H9 (cell line): Measurements from ENCODE around the gene CLDN22. TPM values are rescaled to one million over a fixed set of nuclear protein-coding genes. Genes with fewer than 3 reads are reported as not detected.

Experiments used
- DNase-seq: peaks from one replicate; pipeline ENCODE4 v3.0.0-alpha.2; 2017
- H2AFZ ChIP-seq: one replicate; pipeline ENCODE4 v1.6.1; 2013; ENCODE audit warnings: mild to moderate bottlenecking, low read length, control low read depth, moderate library complexity
- H2AK5ac ChIP-seq: 2 replicates; pipeline ENCODE4 v1.6.1; 2013; ENCODE audit warnings: low read length, control low read depth, mixed read lengths; ENCODE audit not compliant: insufficient read length
- H2BK120ac ChIP-seq: one replicate; pipeline ENCODE4 v1.6.1; 2013; ENCODE audit warnings: low read depth, mild to moderate bottlenecking, low read length, control low read depth, inconsistent platforms; ENCODE audit not compliant: poor library complexity, severe bottlenecking
- H2BK12ac ChIP-seq: 2 replicates; pipeline ENCODE4 v1.6.1; 2013; ENCODE audit warnings: low read length, control low read depth, mixed read lengths, low read depth; ENCODE audit not compliant: insufficient read length
- H2BK15ac ChIP-seq: 2 replicates; pipeline ENCODE4 v1.6.1; 2013; ENCODE audit warnings: low read depth, low read length, control low read depth
- H2BK20ac ChIP-seq: one replicate; pipeline ENCODE4 v1.6.1; 2013; ENCODE audit warnings: low read depth, mild to moderate bottlenecking, low read length, control low read depth, inconsistent platforms; ENCODE audit not compliant: poor library complexity, severe bottlenecking
- H2BK5ac ChIP-seq: 2 replicates; pipeline ENCODE4 v1.6.1; 2013; ENCODE audit warnings: low read length, control low read depth, mixed read lengths; ENCODE audit not compliant: insufficient read length
- H3K14ac ChIP-seq: 2 replicates; pipeline ENCODE4 v1.6.1; 2013; ENCODE audit warnings: low read length, control low read depth; ENCODE audit not compliant: insufficient read depth
- H3K18ac ChIP-seq: 2 replicates; pipeline ENCODE4 v1.6.1; 2013; ENCODE audit warnings: low read depth, mild to moderate bottlenecking, mixed read lengths, low read length, control low read depth; ENCODE audit not compliant: insufficient read length
- H3K23ac ChIP-seq: 2 replicates; pipeline ENCODE4 v1.6.1; 2013; ENCODE audit warnings: low read length, control low read depth, mixed read lengths, low read depth; ENCODE audit not compliant: insufficient read length
- H3K23me2 ChIP-seq: 2 replicates; pipeline ENCODE4 v1.6.1; 2013; ENCODE audit warnings: low read depth, mild to moderate bottlenecking, mixed read lengths, low read length, control low read depth; ENCODE audit not compliant: insufficient read length, poor library complexity, severe bottlenecking
- H3K27ac ChIP-seq: 2 replicates; pipeline ENCODE4 v1.5.1; 2013; ENCODE audit warnings: low read length, control low read depth, mixed read lengths, low read depth; ENCODE audit not compliant: insufficient read length
- H3K27me3 ChIP-seq: 2 replicates; pipeline ENCODE4 v1.6.1; 2013; ENCODE audit warnings: low read length, control low read depth, inconsistent platforms; ENCODE audit not compliant: insufficient read depth
- H3K4ac ChIP-seq: 2 replicates; pipeline ENCODE4 v1.6.1; 2013; ENCODE audit warnings: low read depth, mild to moderate bottlenecking, control low read depth, inconsistent platforms, low read length, moderate library complexity
- H3K4me1 ChIP-seq: 2 replicates; pipeline ENCODE4 v1.6.1; 2013; ENCODE audit warnings: low read length, control low read depth, inconsistent platforms; ENCODE audit not compliant: insufficient read depth
- H3K4me2 ChIP-seq: 2 replicates; pipeline ENCODE4 v1.6.1; 2013; ENCODE audit warnings: low read length, control low read depth, mixed read lengths; ENCODE audit not compliant: insufficient read length, insufficient read depth
- H3K56ac ChIP-seq: 2 replicates; pipeline ENCODE4 v1.6.1; 2013; ENCODE audit warnings: low read depth, mild to moderate bottlenecking, mixed read lengths, low read length, control low read depth; ENCODE audit not compliant: insufficient read length
- H3K79me1 ChIP-seq: 2 replicates; pipeline ENCODE4 v1.6.1; 2013; ENCODE audit warnings: low read depth, mild to moderate bottlenecking, moderate library complexity, low read length, control low read depth, inconsistent platforms; ENCODE audit not compliant: insufficient read depth, poor library complexity, severe bottlenecking
- H3K79me2 ChIP-seq: 2 replicates; pipeline ENCODE4 v1.6.1; 2013; ENCODE audit warnings: low read length, control low read depth, inconsistent platforms; ENCODE audit not compliant: insufficient read depth
- H3K9ac ChIP-seq: 2 replicates; pipeline ENCODE4 v1.6.1; 2013; ENCODE audit warnings: low read length, control low read depth, mixed read lengths; ENCODE audit not compliant: insufficient read length; ENCODE audit errors: extremely low read depth
- H3K9me3 ChIP-seq: one replicate; pipeline ENCODE4 v1.6.1; 2013; ENCODE audit warnings: low read depth, low read length, inconsistent platforms; ENCODE audit not compliant: control insufficient read depth
- H3T11ph ChIP-seq: one replicate; pipeline ENCODE4 v1.6.1; 2013; ENCODE audit warnings: mild to moderate bottlenecking, low read length, control low read depth, inconsistent platforms
- H4K20me1 ChIP-seq: one replicate; pipeline ENCODE4 v1.6.1; 2013; ENCODE audit not compliant: control insufficient read depth, insufficient read length, insufficient read depth
- H4K5ac ChIP-seq: 2 replicates; pipeline ENCODE4 v1.6.1; 2013; ENCODE audit warnings: low read depth, mild to moderate bottlenecking, mixed read lengths, low read length, control low read depth; ENCODE audit not compliant: insufficient read length
- H4K8ac ChIP-seq: replicated peaks from 2 replicates; pipeline ENCODE4 v1.6.1; 2013; ENCODE audit warnings: low read length, control low read depth, mixed read lengths, low read depth; ENCODE audit not compliant: insufficient read length
- H4K91ac ChIP-seq: 2 replicates; pipeline ENCODE4 v1.6.1; 2013; ENCODE audit warnings: low read depth, mild to moderate bottlenecking, moderate library complexity, mixed read lengths, low read length, control low read depth; ENCODE audit not compliant: insufficient read length
- H3K27ac Mint-ChIP-seq, 3 experiments: 2 replicates in 2 of 3; 3 replicates in 1 of 3; pipeline ENCODE4 v1.8.0; 2020 to 2021; ENCODE audit warnings: mixed read lengths in 3 of 3, mild to moderate bottlenecking in 1 of 3, moderate library complexity in 1 of 3
- H3K27me3 Mint-ChIP-seq: 2 replicates; pipeline ENCODE4 v1.8.0; 2021; ENCODE audit warnings: low read depth, mild to moderate bottlenecking, moderate library complexity, mixed read lengths
- H3K36me3 Mint-ChIP-seq, 3 experiments: 2 replicates in 2 of 3; 3 replicates in 1 of 3; pipeline ENCODE4 v1.8.0; 2020 to 2021; ENCODE audit warnings: low read depth in 3 of 3, mixed read lengths in 3 of 3; ENCODE audit not compliant: insufficient read depth in 1 of 3
- H3K4me1 Mint-ChIP-seq, 2 experiments: 2 replicates each; pipeline ENCODE4 v1.8.0; 2020; ENCODE audit warnings: mixed read lengths in 2 of 2
- H3K4me3 Mint-ChIP-seq, 2 experiments: 2 replicates in 1 of 2; 3 replicates in 1 of 2; pipeline ENCODE4 v1.8.0; 2020 to 2021; ENCODE audit warnings: mild to moderate bottlenecking in 2 of 2, mixed read lengths in 2 of 2, moderate library complexity in 1 of 2
- H3K9me3 Mint-ChIP-seq, 2 experiments: 2 replicates in 1 of 2; 3 replicates in 1 of 2; pipeline ENCODE4 v1.8.0; 2020; ENCODE audit warnings: mild to moderate bottlenecking in 2 of 2, mixed read lengths in 2 of 2, moderate library complexity in 1 of 2
- CTCF ChIP-seq: fragments of 200-600 bp; sonication (generic); conservative IDR thresholded peaks from 3 replicates; pipeline ENCODE4 v1.8.0; 2021; ENCODE audit warnings: antibody characterized with exemption, mild to moderate bottlenecking
- WGBS: extraction: QIAGEN DNeasy Blood & Tissue Kit; methylation state at CpG from one replicate; pipeline ENCODE4 v1.1.7; 2013; ENCODE audit warnings: missing lambda C conversion rate, low lambda C conversion rate, mixed read lengths; ENCODE audit not compliant: insufficient read length; ENCODE audit errors: extremely low coverage; 5-methylcytosine and 5-hydroxymethylcytosine counted together
- total RNA-seq: library from RNA; stranded (reverse); gene quantifications from 2 replicates; pipeline ENCODE4 v1.2.1, GENCODE V29; 2021

The CLDN22 gene
- total RNA-seq, 1 experiment from 2014 or later: not detected

DNA sequence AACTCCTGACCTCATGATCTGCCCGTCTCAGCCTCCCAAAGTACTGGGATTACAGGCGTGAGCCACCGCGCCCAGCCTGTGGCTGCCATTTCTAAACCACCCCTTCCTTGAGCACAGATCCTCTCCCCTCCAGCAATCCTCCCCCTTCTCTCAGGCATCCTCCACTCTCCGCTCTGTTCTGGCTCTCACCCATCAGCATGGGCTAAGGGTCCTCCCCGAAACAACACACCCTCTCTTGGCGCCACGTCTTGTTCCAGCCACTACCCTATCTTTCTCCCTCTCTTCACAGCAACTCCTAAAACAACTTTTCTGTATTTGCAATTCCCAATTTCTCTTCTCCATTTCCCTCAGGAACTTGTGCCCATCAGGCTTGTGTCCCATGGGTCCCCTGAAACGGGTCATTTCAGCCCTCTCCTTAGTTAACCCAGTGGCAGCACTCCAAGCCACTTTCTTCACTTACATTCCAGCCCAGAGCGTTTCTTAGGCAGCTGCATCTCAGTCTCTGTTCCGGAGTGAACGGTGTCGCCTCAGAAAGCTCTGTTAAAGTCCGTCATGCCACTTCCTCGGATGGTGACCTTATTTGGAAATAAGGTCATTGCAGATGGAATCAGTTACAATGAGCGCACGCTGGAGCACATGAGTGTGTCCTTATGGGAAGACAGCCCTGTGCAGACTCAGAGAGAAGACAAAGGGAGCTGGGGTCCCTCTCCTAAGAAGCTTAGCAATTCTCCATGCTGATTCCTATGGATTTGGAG lies 30.4 kb upstream of the CLDN22 start:
- H3K56ac ChIP-seq: no peak overlapping the region
- no peak overlapping the region for H2AFZ ChIP-seq
- no peaks in the 10 kb centered on the region for H4K20me1 ChIP-seq

More for the DNA sequence above, 30.4 kb upstream of the CLDN22 start:
- Mint-ChIP-seq H3K9me3 (no peaks in the 10 kb centered on the region), H3K27ac (no peak overlapping the region), H3K36me3 (0 out of 7 replicates have a peak, but pooled peaks cover 0 to 1% (median 0%) of the 10 kb centered on the region in 3 experiments), H3K4me3 (no peak overlapping the region), H3K27me3 (no peaks in the 10 kb centered on the region), H3K4me1 (no peaks in the 10 kb centered on the region)
- Histone ChIP-seq H2BK120ac (no peak overlapping the region), H3K18ac (no peak overlapping the region), H2BK15ac (no peak overlapping the region), H4K8ac (no peak overlapping the region), H2BK12ac (no peak overlapping the region), H2BK5ac (no peak overlapping the region), H3K4ac (no peak overlapping the region), H3T11ph (no peak overlapping the region), H4K91ac (no peak overlapping the region), H4K5ac (no peak overlapping the region), H2AK5ac (no peak overlapping the region), H3K9me3 (no peaks in the 10 kb centered on the region), H3K79me2 (no peaks in the 10 kb centered on the region), H3K27me3 (no peaks in the 10 kb centered on the region), H3K79me1 (no peaks in the 10 kb centered on the region), H3K4me1 (no peaks in the 10 kb centered on the region), H3K9ac (no peak overlapping the region), H2BK20ac (no peak overlapping the region), H3K23ac (no peak overlapping the region), H3K23me2 (no peaks in the 10 kb centered on the region), H3K27ac (no peak overlapping the region), H3K4me2 (no peak overlapping the region), H3K14ac (no peak overlapping the region; the same call in 1 of the 2 replicates)
- WGBS: no CpG with 5 or more reads among the region's 17 CpGs
- no peak for TF ChIP-seq CTCF
- DNase-seq: peak; percentile 15
